Natural killer cell treated with Interleukin-12 subunit alpha and Interleukin-12 subunit beta and Interleukin-15 and Interleukin-18, amount 100 ng/mL, for 72 hours (primary cell): ENCODE data around the gene SOAT2. TPM values are rescaled to one million over a fixed set of nuclear protein-coding genes. Genes with fewer than 3 reads are reported as not detected.

Source experiments
- ATAC-seq, 2 donors: fragments of 150-1000 bp; cut with Tn5 transposase in 1 of 2; sonication (Bioruptor Pico), chemical (Tn5 transposase) in 1 of 2; 2 replicates each; pipeline ENCODE4 v1.10.0; 2021
- DNase-seq: peaks from one replicate; pipeline ENCODE4 v3.0.0; 2022; ENCODE audit warnings: low spot score
- H3K27ac Mint-ChIP-seq, 2 donors: 1 replicate in 1 of 2; 2 replicates in 1 of 2; pipeline ENCODE4 v1.8.0; 2022; ENCODE audit warnings: mixed read lengths in 2 of 2, mild to moderate bottlenecking in 1 of 2, moderate library complexity in 1 of 2
- H3K27me3 Mint-ChIP-seq, 2 donors: 1 replicate in 1 of 2; 2 replicates in 1 of 2; pipeline ENCODE4 v1.8.0; 2022; ENCODE audit warnings: mixed read lengths in 2 of 2
- H3K36me3 Mint-ChIP-seq: one replicate; pipeline ENCODE4 v1.8.0; 2022; ENCODE audit warnings: mixed read lengths
- H3K4me1 Mint-ChIP-seq, 2 donors: 1 replicate in 1 of 2; 2 replicates in 1 of 2; pipeline ENCODE4 v1.8.0; 2022; ENCODE audit warnings: low read depth in 2 of 2, mixed read lengths in 2 of 2, mild to moderate bottlenecking in 1 of 2
- H3K4me3 Mint-ChIP-seq: one replicate; pipeline ENCODE4 v1.8.0; 2022; ENCODE audit warnings: mixed read lengths
- H3K9me3 Mint-ChIP-seq: 2 replicates; pipeline ENCODE4 v1.8.0; 2022; ENCODE audit warnings: mixed read lengths
- total RNA-seq, 2 donors: library from RNA; stranded (reverse); gene quantifications; one replicate each; pipeline ENCODE4 v1.2.3, GENCODE V29; 2022

SOAT2 gene
- total RNA-seq, 2 donors from 2014 or later, result 0.26 TPM; not detected in 1

- no peak overlapping the region for H3K27ac Mint-ChIP-seq
- H3K4me1 Mint-ChIP-seq, result peaks cover 6 to 10% of the 10 kb centered on the region in 2 donors
- no peaks in the 10 kb centered on the region for H3K27me3 Mint-ChIP-seq
- no peaks in the 10 kb centered on the region for H3K36me3 Mint-ChIP-seq
- no peak for ATAC-seq
- DNase-seq, result no peak
- no peaks in the 10 kb centered on the region for H3K9me3 Mint-ChIP-seq
- H3K4me3 Mint-ChIP-seq, result no peak overlapping the region
Observed at GRCh38 chr12:53061404-53062010, 41.8 kb upstream of the SOAT2 start.

- no peak overlapping the region for H3K27ac Mint-ChIP-seq
Observed at GRCh38 chr12:53062011-53062961, 41.0 kb upstream of the SOAT2 start.

GRCh38 chr12:53062977-53063707, 40.1 kb upstream of the SOAT2 start:
- ATAC-seq (no peak), DNase-seq (no peak)
- H3K4me1 Mint-ChIP-seq, result peaks cover 6 to 8% of the 10 kb centered on the region in 2 donors
- no peak overlapping the region for H3K27ac Mint-ChIP-seq
- no peaks in the 10 kb centered on the region for H3K27me3 Mint-ChIP-seq
- no peaks in the 10 kb centered on the region for H3K9me3 Mint-ChIP-seq
- no peak overlapping the region for H3K4me3 Mint-ChIP-seq
- no peaks in the 10 kb centered on the region for H3K36me3 Mint-ChIP-seq

More at GRCh38 chr12:53062011-53062961, 41.0 kb upstream of the SOAT2 start:
- H3K4me3 Mint-ChIP-seq, result no peak overlapping the region
- no peaks in the 10 kb centered on the region for H3K27me3 Mint-ChIP-seq
- H3K9me3 Mint-ChIP-seq, result no peaks in the 10 kb centered on the region
- H3K36me3 Mint-ChIP-seq, result no peaks in the 10 kb centered on the region
- no peak for ATAC-seq
- DNase-seq, result peak; percentile 32
- H3K4me1 Mint-ChIP-seq, result peaks cover 6 to 8% of the 10 kb centered on the region in 2 donors

- peaks cover 6 to 8% of the 10 kb centered on the region in 2 donors for H3K4me1 Mint-ChIP-seq
- no peak for DNase-seq
- H3K4me3 Mint-ChIP-seq, result no peak overlapping the region
- H3K36me3 Mint-ChIP-seq, result no peaks in the 10 kb centered on the region
- no peak overlapping the region for H3K27ac Mint-ChIP-seq
- H3K9me3 Mint-ChIP-seq, result no peaks in the 10 kb centered on the region
- ATAC-seq, result no peak
- no peaks in the 10 kb centered on the region for H3K27me3 Mint-ChIP-seq
Observed at GRCh38 chr12:53063708-53064612, 39.3 kb upstream of the SOAT2 start.

GRCh38 chr12:53064613-53065436, 38.5 kb upstream of the SOAT2 start:
- H3K36me3 Mint-ChIP-seq, result no peaks in the 10 kb centered on the region

GRCh38 chr12:53065470-53065869, 37.8 kb upstream of the SOAT2 start:
- Mint-ChIP-seq H3K4me3 (no peak overlapping the region), H3K36me3 (no peaks in the 10 kb centered on the region), H3K27me3 (no peaks in the 10 kb centered on the region), H3K4me1 (peaks cover 6% of the 10 kb centered on the region in 2 donors), H3K27ac (no peak overlapping the region), H3K9me3 (no peaks in the 10 kb centered on the region)
- ATAC-seq (no peak), DNase-seq (no peak)

More at GRCh38 chr12:53064613-53065436, 38.5 kb upstream of the SOAT2 start:
- Mint-ChIP-seq H3K9me3 (no peaks in the 10 kb centered on the region), H3K27ac (no peak overlapping the region), H3K4me1 (peaks cover 6 to 8% of the 10 kb centered on the region in 2 donors), H3K4me3 (no peak overlapping the region), H3K27me3 (no peaks in the 10 kb centered on the region)
- no peak for DNase-seq
- ATAC-seq, result no peak

GRCh38 chr12:53065975-53066931, 37.0 kb upstream of the SOAT2 start:
- Mint-ChIP-seq H3K4me1 (peaks cover 6 to 10% of the 10 kb centered on the region in 2 donors), H3K4me3 (no peak overlapping the region), H3K9me3 (no peaks in the 10 kb centered on the region), H3K27me3 (no peaks in the 10 kb centered on the region), H3K36me3 (no peaks in the 10 kb centered on the region), H3K27ac (peak overlapping the region in 1 of 2 donors; percentile 14)
- ATAC-seq, result peak; percentile 49 to 63
- no peak for DNase-seq

- peak in 1 of 2 donors; percentile 25 for ATAC-seq
- no peaks in the 10 kb centered on the region for H3K27me3 Mint-ChIP-seq
- H3K9me3 Mint-ChIP-seq, result no peaks in the 10 kb centered on the region
- H3K4me1 Mint-ChIP-seq, result peaks cover 10 to 16% of the 10 kb centered on the region in 2 donors
- H3K27ac Mint-ChIP-seq, result peak overlapping the region in 1 of 2 donors; percentile 1
- no peak overlapping the region for H3K4me3 Mint-ChIP-seq
- H3K36me3 Mint-ChIP-seq, result no peaks in the 10 kb centered on the region
- no peak for DNase-seq
Observed at GRCh38 chr12:53067074-53067992, 36.0 kb upstream of the SOAT2 start.

- H3K4me3 Mint-ChIP-seq, result no peak overlapping the region
- H3K4me1 Mint-ChIP-seq, result peaks cover 10 to 16% of the 10 kb centered on the region in 2 donors
- H3K27ac Mint-ChIP-seq, result peak overlapping the region in 1 of 2 donors; percentile 60
- DNase-seq (no peak), ATAC-seq (no peak)
- no peaks in the 10 kb centered on the region for H3K36me3 Mint-ChIP-seq
- H3K9me3 Mint-ChIP-seq, result no peaks in the 10 kb centered on the region
- H3K27me3 Mint-ChIP-seq, result no peaks in the 10 kb centered on the region
Observed at GRCh38 chr12:53067993-53068770, 35.1 kb upstream of the SOAT2 start.

GRCh38 chr12:53068811-53069585, 34.3 kb upstream of the SOAT2 start:
- H3K4me1 Mint-ChIP-seq, result peaks cover 10 to 17% of the 10 kb centered on the region in 2 donors
- peak overlapping the region in 1 of 2 donors; percentile 60 for H3K27ac Mint-ChIP-seq
- no peak for DNase-seq
- H3K9me3 Mint-ChIP-seq, result no peaks in the 10 kb centered on the region
- H3K4me3 Mint-ChIP-seq, result no peak overlapping the region
- H3K27me3 Mint-ChIP-seq, result no peaks in the 10 kb centered on the region
- no peak for ATAC-seq
- no peaks in the 10 kb centered on the region for H3K36me3 Mint-ChIP-seq
